ENCODE data around the gene BACH2.

The BACH2 gene

GRCh38 chr6:90250405-90250804, 46.2 kb downstream of the BACH2 start:
- no peak for TF ChIP-seq CTCF (conservative IDR thresholded peaks at IDR 0.05)
- H3K27ac ChIP-seq, result no peak overlapping the region; the same call in 1 of the 2 replicates

- TF ChIP-seq CTCF (conservative IDR thresholded peaks at IDR 0.05), result no peak
- H3K27ac ChIP-seq, result peak overlapping the region; percentile 61
Observed at GRCh38 chr6:90249458-90249857, 47.2 kb downstream of the BACH2 start.

- TF ChIP-seq CTCF (conservative IDR thresholded peaks at IDR 0.05), result no peak
- H3K27ac ChIP-seq, result peak overlapping the region; percentile 61
Observed at GRCh38 chr6:90249034-90249433, 47.6 kb downstream of the BACH2 start.

GRCh38 chr6:90247262-90247661, 49.4 kb downstream of the BACH2 start:
- H3K27ac ChIP-seq, result no peak overlapping the region
- no peak for TF ChIP-seq CTCF (conservative IDR thresholded peaks at IDR 0.05)

GRCh38 chr6:90241229-90241880, 55.3 kb downstream of the BACH2 start:
- no peak overlapping the region for H3K27ac ChIP-seq
- TF ChIP-seq CTCF (conservative IDR thresholded peaks at IDR 0.05), result no peak

GRCh38 chr6:90238496-90239266, 58.0 kb downstream of the BACH2 start:
- H3K27ac ChIP-seq, result no peak overlapping the region

More at GRCh38 chr6:90238496-90239266, 58.0 kb downstream of the BACH2 start:
- TF ChIP-seq CTCF (conservative IDR thresholded peaks at IDR 0.05), result no peak
